Memory B cell (primary cell): ENCODE results near the gene GRK5.
A peak's percentile ranks its signal among the peaks of the same experiment; 100 is the strongest.

Experiments
- ATAC-seq: fragments of 150-1000 bp; cut with Tn5 transposase; 2 replicates; pipeline ENCODE4 v1.10.0; 2021; ENCODE audit warnings: low read depth, mild to moderate bottlenecking, moderate library complexity
- DNase-seq, 2 donors: peaks; one replicate each; pipeline ENCODE4 v3.0.0; 2022; ENCODE audit warnings: low spot score in 2 of 2
- H3K27ac Mint-ChIP-seq: one replicate; pipeline ENCODE4 v1.8.0; 2022; ENCODE audit warnings: mild to moderate bottlenecking, moderate library complexity, mixed read lengths
- H3K27me3 Mint-ChIP-seq: one replicate; pipeline ENCODE4 v1.8.0; 2022; ENCODE audit warnings: mixed read lengths
- H3K36me3 Mint-ChIP-seq: one replicate; pipeline ENCODE4 v1.8.0; 2022; ENCODE audit warnings: mild to moderate bottlenecking, mixed read lengths
- H3K4me1 Mint-ChIP-seq: one replicate; pipeline ENCODE4 v1.8.0; 2022; ENCODE audit warnings: mixed read lengths
- H3K4me3 Mint-ChIP-seq: one replicate; pipeline ENCODE4 v1.8.0; 2022; ENCODE audit warnings: mild to moderate bottlenecking, moderate library complexity, mixed read lengths
- H3K9me3 Mint-ChIP-seq: one replicate; pipeline ENCODE4 v1.8.0; 2022; ENCODE audit warnings: mixed read lengths

GRK5 gene

GRCh38 chr10:119330342-119330741 is 123.0 kb downstream of the GRK5 start:
- H3K4me3 Mint-ChIP-seq = no peak overlapping the region
- H3K27ac Mint-ChIP-seq = no peak overlapping the region
- no peaks in the 10 kb centered on the region for H3K9me3 Mint-ChIP-seq
- peaks cover 24% of the 10 kb centered on the region for H3K4me1 Mint-ChIP-seq
- ATAC-seq (no peak), DNase-seq (no peak)
- H3K27me3 Mint-ChIP-seq = no peaks in the 10 kb centered on the region
- H3K36me3 Mint-ChIP-seq = peaks cover 27% of the 10 kb centered on the region

- H3K4me3 Mint-ChIP-seq = no peak overlapping the region
- ATAC-seq (no peak), DNase-seq (no peak)
- peaks cover 23% of the 10 kb centered on the region for H3K36me3 Mint-ChIP-seq
- no peaks in the 10 kb centered on the region for H3K9me3 Mint-ChIP-seq
- peaks cover 20% of the 10 kb centered on the region for H3K4me1 Mint-ChIP-seq
- no peaks in the 10 kb centered on the region for H3K27me3 Mint-ChIP-seq
- H3K27ac Mint-ChIP-seq = peak overlapping the region; percentile 50
Observed at GRCh38 chr10:119331061-119331460, 123.7 kb downstream of the GRK5 start.

- H3K4me3 Mint-ChIP-seq = no peak overlapping the region
- H3K27me3 Mint-ChIP-seq = no peaks in the 10 kb centered on the region
- ATAC-seq = no peak
- no peak for DNase-seq
- H3K4me1 Mint-ChIP-seq = peaks cover 11% of the 10 kb centered on the region
- H3K36me3 Mint-ChIP-seq = peaks cover 24% of the 10 kb centered on the region
- H3K27ac Mint-ChIP-seq = peak overlapping the region; percentile 28
- H3K9me3 Mint-ChIP-seq = no peaks in the 10 kb centered on the region
Observed at GRCh38 chr10:119333146-119333792, 125.9 kb downstream of the GRK5 start.

GRCh38 chr10:119335671-119336353 is 128.4 kb downstream of the GRK5 start:
- Mint-ChIP-seq H3K4me1 (peaks cover 9% of the 10 kb centered on the region), H3K27me3 (no peaks in the 10 kb centered on the region), H3K27ac (peak overlapping the region; percentile 86), H3K36me3 (peaks cover 23% of the 10 kb centered on the region), H3K4me3 (no peak overlapping the region), H3K9me3 (no peaks in the 10 kb centered on the region)
- DNase-seq (no peak), ATAC-seq (no peak)

- no peak for ATAC-seq
- Mint-ChIP-seq H3K27me3 (no peaks in the 10 kb centered on the region), H3K36me3 (peaks cover 29% of the 10 kb centered on the region), H3K4me3 (no peak overlapping the region), H3K4me1 (peaks cover 17% of the 10 kb centered on the region), H3K27ac (no peak overlapping the region), H3K9me3 (no peaks in the 10 kb centered on the region)
- no peak for DNase-seq
Observed at GRCh38 chr10:119336599-119336998, 129.2 kb downstream of the GRK5 start.

GRCh38 chr10:119337223-119337622 is 129.9 kb downstream of the GRK5 start:
- ATAC-seq (no peak), DNase-seq (no peak)
- Mint-ChIP-seq H3K36me3 (peaks cover 30% of the 10 kb centered on the region), H3K27me3 (no peaks in the 10 kb centered on the region), H3K4me1 (peaks cover 17% of the 10 kb centered on the region), H3K27ac (no peak overlapping the region), H3K9me3 (no peaks in the 10 kb centered on the region), H3K4me3 (no peak overlapping the region)

- peak overlapping the region; percentile 41 for H3K27ac Mint-ChIP-seq
- ATAC-seq (no peak), DNase-seq (no peak)
- no peaks in the 10 kb centered on the region for H3K9me3 Mint-ChIP-seq
- peaks cover 15% of the 10 kb centered on the region for H3K4me1 Mint-ChIP-seq
- no peaks in the 10 kb centered on the region for H3K27me3 Mint-ChIP-seq
- peaks cover 29% of the 10 kb centered on the region for H3K36me3 Mint-ChIP-seq
- no peak overlapping the region for H3K4me3 Mint-ChIP-seq
Observed at GRCh38 chr10:119337796-119338432, 130.5 kb downstream of the GRK5 start.

GRCh38 chr10:119339109-119339508 is 131.7 kb downstream of the GRK5 start:
- Mint-ChIP-seq H3K27me3 (no peaks in the 10 kb centered on the region), H3K4me1 (peaks cover 21% of the 10 kb centered on the region), H3K36me3 (peaks cover 28% of the 10 kb centered on the region), H3K27ac (no peak overlapping the region), H3K9me3 (no peaks in the 10 kb centered on the region), H3K4me3 (no peak overlapping the region)
- DNase-seq (no peak), ATAC-seq (no peak)

GRCh38 chr10:119340893-119341458 is 133.6 kb downstream of the GRK5 start:
- no peak for DNase-seq
- Mint-ChIP-seq H3K36me3 (peaks cover 31% of the 10 kb centered on the region), H3K4me1 (peaks cover 26% of the 10 kb centered on the region), H3K9me3 (no peaks in the 10 kb centered on the region), H3K27me3 (no peaks in the 10 kb centered on the region), H3K4me3 (no peak overlapping the region), H3K27ac (peak overlapping the region; percentile 19)
- ATAC-seq = no peak

- no peak for ATAC-seq
Observed at GRCh38 chr10:119341459-119342301, 134.3 kb downstream of the GRK5 start.

GRCh38 chr10:119342335-119342734 is 135.0 kb downstream of the GRK5 start:
- peaks cover 30% of the 10 kb centered on the region for H3K4me1 Mint-ChIP-seq
- H3K27me3 Mint-ChIP-seq = no peaks in the 10 kb centered on the region
- no peak for ATAC-seq
- H3K27ac Mint-ChIP-seq = peak overlapping the region; percentile 11
- DNase-seq = no peak
- peaks cover 30% of the 10 kb centered on the region for H3K36me3 Mint-ChIP-seq
- no peak overlapping the region for H3K4me3 Mint-ChIP-seq
- no peaks in the 10 kb centered on the region for H3K9me3 Mint-ChIP-seq

More at GRCh38 chr10:119341459-119342301, 134.3 kb downstream of the GRK5 start:
- peaks cover 28% of the 10 kb centered on the region for H3K36me3 Mint-ChIP-seq
- no peaks in the 10 kb centered on the region for H3K9me3 Mint-ChIP-seq
- H3K27me3 Mint-ChIP-seq = no peaks in the 10 kb centered on the region
- H3K4me1 Mint-ChIP-seq = peaks cover 26% of the 10 kb centered on the region
- DNase-seq = no peak
- no peak overlapping the region for H3K4me3 Mint-ChIP-seq
- H3K27ac Mint-ChIP-seq = peak overlapping the region; percentile 19

- H3K27me3 Mint-ChIP-seq = no peaks in the 10 kb centered on the region
- H3K36me3 Mint-ChIP-seq = peaks cover 34% of the 10 kb centered on the region
Observed at GRCh38 chr10:119343011-119343601, 135.7 kb downstream of the GRK5 start.

GRCh38 chr10:119344381-119344780 is 137.0 kb downstream of the GRK5 start:
- DNase-seq = no peak
- Mint-ChIP-seq H3K4me1 (peaks cover 33% of the 10 kb centered on the region), H3K27me3 (no peaks in the 10 kb centered on the region), H3K27ac (peak overlapping the region; percentile 48), H3K36me3 (peaks cover 40% of the 10 kb centered on the region), H3K4me3 (no peak overlapping the region), H3K9me3 (no peaks in the 10 kb centered on the region)
- no peak for ATAC-seq

More at GRCh38 chr10:119343011-119343601, 135.7 kb downstream of the GRK5 start:
- Mint-ChIP-seq H3K9me3 (no peaks in the 10 kb centered on the region), H3K4me1 (peaks cover 31% of the 10 kb centered on the region), H3K27ac (peak overlapping the region; percentile 11), H3K4me3 (no peak overlapping the region)
- ATAC-seq = no peak
- DNase-seq = no peak
